ENCODE results near the gene BTG4.

Gene BTG4

GRCh38 chr11:111539426-111540113 is 27.4 kb upstream of the BTG4 start:
- no peak overlapping the region for H3K4me3 ChIP-seq (ENCODE audit: low read depth, low read length)
- TF ChIP-seq CTCF (IDR thresholded peaks at IDR 0.05; ENCODE audit: low read depth, low read length) = no peak
- no peak for DNase-seq
- no peaks in the 10 kb centered on the region; the same call in 1 of the 2 replicates for H3K9me3 ChIP-seq
- H3K27me3 ChIP-seq = peaks cover 45% of the 10 kb centered on the region
- H3K4me1 ChIP-seq = no peaks in the 10 kb centered on the region
- H3K36me3 ChIP-seq = no peaks in the 10 kb centered on the region

- DNase-seq = no peak
- no peaks in the 10 kb centered on the region for H3K4me1 ChIP-seq
- no peak for TF ChIP-seq CTCF (IDR thresholded peaks at IDR 0.05; ENCODE audit: low read depth, low read length)
- H3K9me3 ChIP-seq = no peaks in the 10 kb centered on the region; the same call in 1 of the 2 replicates
- no peak overlapping the region for H3K4me3 ChIP-seq (ENCODE audit: low read depth, low read length)
- H3K27me3 ChIP-seq = peaks cover 55% of the 10 kb centered on the region
- no peaks in the 10 kb centered on the region for H3K36me3 ChIP-seq
Observed at GRCh38 chr11:111538407-111539114, 26.4 kb upstream of the BTG4 start.

- no peak for TF ChIP-seq CTCF (IDR thresholded peaks at IDR 0.05; ENCODE audit: low read depth, low read length)
- H3K4me3 ChIP-seq (ENCODE audit: low read depth, low read length) = no peak overlapping the region
- no peaks in the 10 kb centered on the region for H3K36me3 ChIP-seq
- H3K9me3 ChIP-seq = no peaks in the 10 kb centered on the region; the same call in 1 of the 2 replicates
- DNase-seq = no peak
- no peaks in the 10 kb centered on the region for H3K4me1 ChIP-seq
- H3K27me3 ChIP-seq = peaks cover 58% of the 10 kb centered on the region
Observed at GRCh38 chr11:111537336-111537860, 25.2 kb upstream of the BTG4 start.

- Histone ChIP-seq H3K9me3 (no peaks in the 10 kb centered on the region; the same call in 1 of the 2 replicates), H3K36me3 (no peaks in the 10 kb centered on the region), H3K4me3 (ENCODE audit: low read depth, low read length) (no peak overlapping the region), H3K4me1 (no peaks in the 10 kb centered on the region), H3K27me3 (peaks cover 53% of the 10 kb centered on the region)
- no peak for TF ChIP-seq CTCF (IDR thresholded peaks at IDR 0.05; ENCODE audit: low read depth, low read length)
- no peak for DNase-seq
Observed at GRCh38 chr11:111535281-111535680, 23.1 kb upstream of the BTG4 start.

GRCh38 chr11:111532365-111532709 is 20.2 kb upstream of the BTG4 start:
- no peaks in the 10 kb centered on the region for H3K9me3 ChIP-seq
- no peaks in the 10 kb centered on the region for H3K4me1 ChIP-seq
- H3K36me3 ChIP-seq = no peaks in the 10 kb centered on the region
- DNase-seq = no peak
- no peak for TF ChIP-seq CTCF (IDR thresholded peaks at IDR 0.05; ENCODE audit: low read depth, low read length)
- H3K4me3 ChIP-seq (ENCODE audit: low read depth, low read length) = no peak overlapping the region
- H3K27me3 ChIP-seq = peaks cover 39% of the 10 kb centered on the region
